BJ (cell line): ENCODE data around the gene VANGL1. TPM values are rescaled to one million over a fixed set of nuclear protein-coding genes. Genes with fewer than 3 reads are reported as not detected.

Source experiments
- CTCF ChIA-PET: fragments of 350-600 bp; formaldehyde crosslinking; extraction: SDS; loops from one replicate; lab custom pipeline; 2021; ENCODE audit warnings: antibody characterized with exemption, inconsistent platforms; lab: Yijun Ruan, JAX
- POLR2A ChIA-PET: fragments of 300-600 bp; sonication (Branson Sonifier 250); formaldehyde crosslinking; extraction: SDS; loops from one replicate; lab custom pipeline; 2021; ENCODE audit warnings: antibody characterized with exemption; lab: Charles Lee
- DNase-seq: peaks from one replicate; pipeline ENCODE4 v3.0.0-alpha.2; 2011; ENCODE audit warnings: low read depth
- H3K27me3 ChIP-seq: 2 replicates; pipeline ENCODE4 v1.6.0; 2011; ENCODE audit warnings: low read length; ENCODE audit not compliant: control insufficient read depth, insufficient read depth
- H3K36me3 ChIP-seq: 2 replicates; pipeline ENCODE4 v1.5.1; 2011; ENCODE audit warnings: low read length; ENCODE audit not compliant: control insufficient read depth, insufficient read depth
- H3K4me3 ChIP-seq: 2 replicates; pipeline ENCODE4 v1.5.1; 2011; ENCODE audit warnings: low read depth, mild to moderate bottlenecking, control low read depth, low read length
- CTCF ChIP-seq: IDR thresholded peaks from 2 replicates; pipeline ENCODE4 v1.5.1; 2011; ENCODE audit warnings: low read depth, mild to moderate bottlenecking, control low read depth, inconsistent platforms, low read length, moderate library complexity; ENCODE audit not compliant: insufficient read depth
- polyA plus RNA-seq: library from polyadenylated mRNA; depleted of rRNA; stranded (reverse); fragments of >200 nt; gene quantifications from 2 replicates; pipeline ENCODE4 v1.2.3, GENCODE V29; 2011

VANGL1 gene
- polyA plus RNA-seq, 1 experiment: 11.6 TPM

- no peak for TF ChIP-seq CTCF
- no peak for DNase-seq
- H3K36me3 ChIP-seq: peaks cover 6% of the 10 kb centered on the region
- ChIA-PET CTCF (interaction anchor here (0.9 kb wide), 1 partner anchor 48 kb away, joined by 3 read pairs; no protein-coding TSS in a partner anchor), POLR2A (no interaction called here)
- H3K27me3 ChIP-seq: no peaks in the 10 kb centered on the region
- no peak overlapping the region for H3K4me3 ChIP-seq
These were observed 16.9 kb downstream of the VANGL1 start for GRCh38 chr1:115658646-115659045.

DNA sequence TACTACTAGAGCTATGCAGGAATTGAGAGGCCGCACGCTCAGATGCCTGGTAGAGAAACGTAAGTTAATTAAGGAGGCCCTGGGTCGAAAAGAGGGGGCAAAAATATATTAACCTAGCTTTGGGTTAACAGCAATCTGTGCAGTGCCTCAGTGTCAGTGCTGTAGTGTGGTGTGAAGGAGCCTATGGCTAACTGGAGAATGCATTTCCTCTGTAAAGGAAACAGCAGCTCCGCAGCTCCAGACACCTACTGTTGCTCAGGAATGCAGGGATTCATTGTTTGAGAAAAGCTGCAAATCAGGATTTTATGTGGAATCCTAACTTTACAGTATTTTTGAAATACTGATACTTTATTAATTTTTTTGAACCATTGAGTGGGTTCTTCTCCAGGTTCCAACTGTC, 18.4 kb downstream of the VANGL1 start:
- CTCF ChIA-PET: interaction anchor here (1.2 to 1.3 kb wide), 2 partner anchors 10 to 15 kb away, joined by 3 to 5 read pairs; no protein-coding TSS in a partner anchor
- POLR2A ChIA-PET: no interaction called here
- Histone ChIP-seq H3K36me3 (peaks cover 6% of the 10 kb centered on the region), H3K4me3 (no peak overlapping the region), H3K27me3 (no peaks in the 10 kb centered on the region)
- no peak for DNase-seq
- TF ChIP-seq CTCF: no peak

GRCh38 chr1:115661157-115661556, 19.4 kb downstream of the VANGL1 start:
- no peak for DNase-seq
- peaks cover 11% of the 10 kb centered on the region for H3K36me3 ChIP-seq
- no peak overlapping the region for H3K4me3 ChIP-seq
- POLR2A ChIA-PET: no interaction called here
- CTCF ChIA-PET: interaction anchor here (1.0 to 1.3 kb wide), 2 partner anchors 16 to 45 kb away, joined by 3 to 5 read pairs; no protein-coding TSS in a partner anchor
- no peaks in the 10 kb centered on the region for H3K27me3 ChIP-seq
- no peak for TF ChIP-seq CTCF

DNA sequence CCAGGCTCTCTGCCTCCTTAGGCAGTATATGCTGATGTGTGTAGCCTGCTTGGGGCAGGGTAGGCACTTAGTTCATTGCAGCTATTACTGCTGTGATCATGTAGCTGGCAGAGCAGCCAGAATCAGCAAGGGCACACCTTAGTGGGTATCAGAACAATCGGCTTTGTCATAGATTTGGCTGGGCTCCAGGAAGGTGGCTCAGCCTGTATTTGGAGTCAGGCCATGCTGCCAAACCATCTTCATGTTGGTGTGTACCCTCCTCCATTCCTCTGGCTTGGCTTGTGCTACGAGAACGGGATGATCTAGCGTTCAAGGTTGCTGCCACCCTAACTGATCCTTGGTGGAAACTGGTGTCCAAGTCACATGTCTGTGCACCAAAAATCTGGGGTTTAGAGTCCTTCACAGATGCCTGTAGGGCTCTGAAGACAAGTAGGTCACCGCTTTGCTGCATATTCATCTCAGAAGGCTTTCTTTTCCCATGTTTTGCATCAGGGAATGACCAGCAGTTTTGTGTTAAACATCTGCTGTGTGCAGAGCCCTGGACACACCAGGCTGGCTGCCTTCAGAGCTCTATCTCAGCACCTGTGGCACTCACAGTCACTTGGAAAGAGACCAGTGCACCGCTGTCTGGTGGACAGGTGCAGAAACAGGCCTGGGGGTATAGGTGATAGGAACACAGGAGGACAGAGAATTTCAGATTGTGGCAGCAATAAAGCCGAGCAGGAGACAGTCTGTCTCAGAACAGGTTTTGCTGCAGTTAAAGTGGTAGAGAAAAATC, 23.7 kb downstream of the VANGL1 start:
- ChIA-PET POLR2A (no interaction called here), CTCF (no interaction called here)
- H3K36me3 ChIP-seq: peaks cover 11% of the 10 kb centered on the region; the same call in 1 of the 2 replicates

GRCh38 chr1:115666206-115666605, 24.4 kb downstream of the VANGL1 start:
- Histone ChIP-seq H3K27me3 (no peaks in the 10 kb centered on the region), H3K36me3 (peaks cover 9% of the 10 kb centered on the region), H3K4me3 (no peak overlapping the region)
- TF ChIP-seq CTCF: no peak
- POLR2A ChIA-PET: no interaction called here
- DNase-seq: no peak
- CTCF ChIA-PET: no interaction called here

More for the DNA sequence above, 23.7 kb downstream of the VANGL1 start:
- no peak for DNase-seq
- Histone ChIP-seq H3K27me3 (no peaks in the 10 kb centered on the region), H3K4me3 (no peak overlapping the region)
- no peak for TF ChIP-seq CTCF
